Endothelial cell of umbilical vein (primary cell): Measurements from ENCODE around the gene ZMAT5. TPM values are rescaled to one million over a fixed set of nuclear protein-coding genes. Genes with fewer than 3 reads are reported as not detected.

Experiments
- BruUV-seq: library from RNA; stranded (reverse); fragments of 400-500 nt; replicated peaks from 2 replicates; lab custom pipeline; 2021; lab: Mats Ljungman, UMichigan
- CTCF ChIA-PET: fragments of 300-600, 350-600 bp; sonication (Branson Sonifier 250); formaldehyde crosslinking; loops from one replicate; lab custom pipeline; 2021; ENCODE audit warnings: antibody characterized with exemption, inconsistent platforms; lab: Charles Lee
- POLR2A ChIA-PET: fragments of 300-600, 350-600 bp; sonication (Branson Sonifier 250); formaldehyde crosslinking; loops from one replicate; lab custom pipeline; 2021; ENCODE audit warnings: antibody characterized with exemption, inconsistent platforms; lab: Charles Lee
- DNase-seq: peaks from one replicate; pipeline ENCODE4 v3.0.0-alpha.2; 2011; ENCODE audit warnings: low read depth, low spot score
- FAIRE-seq: peaks from 2 replicates; lab custom pipeline; 2011; peaks lifted over from hg19 to GRCh38; lab: Jason Lieb, UNC
- H2AFZ ChIP-seq: 2 replicates; pipeline ENCODE4 v1.6.0; 2012; ENCODE audit warnings: low read depth, low read length, control low read depth, inconsistent platforms
- H3K27ac ChIP-seq: 2 replicates; pipeline ENCODE4 v1.5.1; 2011; ENCODE audit warnings: low read depth, mild to moderate bottlenecking, control low read depth, low read length, moderate library complexity; ENCODE audit not compliant: insufficient read depth
- H3K27me3 ChIP-seq, 2 experiments: 2 replicates each; pipeline versions ENCODE4 v1.6.0 to v1.6.1; 2011; ENCODE audit warnings: low read length in 2 of 2, mixed read lengths in 1 of 2; ENCODE audit not compliant: control insufficient read depth in 2 of 2, insufficient read depth in 2 of 2
- H3K36me3 ChIP-seq, 2 experiments: 2 replicates in 1 of 2; 3 replicates in 1 of 2; pipeline ENCODE4 v1.5.1; 2011; ENCODE audit warnings: low read length in 2 of 2, mild to moderate bottlenecking in 1 of 2, moderate library complexity in 1 of 2; ENCODE audit not compliant: control insufficient read depth in 2 of 2, insufficient read depth in 2 of 2; ENCODE audit errors: extremely low read depth in 1 of 2
- H3K4me1 ChIP-seq: 3 replicates; pipeline ENCODE4 v1.5.1; 2011; ENCODE audit warnings: mild to moderate bottlenecking, low read length; ENCODE audit not compliant: control insufficient read depth, insufficient read depth; ENCODE audit errors: extremely low read depth
- H3K4me2 ChIP-seq: 2 replicates; pipeline ENCODE4 v1.6.1; 2011; ENCODE audit warnings: low read length, control low read depth, mixed read lengths; ENCODE audit not compliant: insufficient read depth
- H3K4me3 ChIP-seq, 3 experiments: fragments of 200-600 bp in 1 of 3; sonication (generic), shearing (Covaris generic) in 1 of 3; replicated peaks in 1 of 3; 2 replicates each; pipeline ENCODE4 v1.5.1; 2011 to 2016; ENCODE audit warnings: control low read depth in 3 of 3, low read length in 3 of 3, mild to moderate bottlenecking in 2 of 3, inconsistent platforms in 1 of 3, low read depth in 1 of 3, moderate library complexity in 1 of 3; ENCODE audit not compliant: insufficient read depth in 1 of 3
- H3K79me2 ChIP-seq: 2 replicates; pipeline ENCODE4 v1.6.0; 2012; ENCODE audit warnings: low read length, inconsistent platforms; ENCODE audit not compliant: control insufficient read depth, insufficient read depth
- H3K9ac ChIP-seq: replicated peaks from 2 replicates; pipeline ENCODE3; 2011; ENCODE audit warnings: low read length, control low read depth; ENCODE audit not compliant: insufficient read depth; ENCODE audit errors: extremely low read depth
- H3K9me1 ChIP-seq: replicated peaks from 3 replicates; pipeline ENCODE4 v1.6.0; 2011; ENCODE audit warnings: mild to moderate bottlenecking, low read length; ENCODE audit not compliant: control insufficient read depth, insufficient read depth; ENCODE audit errors: extremely low read depth
- H3K9me3 ChIP-seq: replicated peaks from 2 replicates; pipeline ENCODE4 v1.5.1; 2012; ENCODE audit warnings: low read length, inconsistent platforms; ENCODE audit not compliant: control insufficient read depth, insufficient read depth
- H4K20me1 ChIP-seq: replicated peaks from 2 replicates; pipeline ENCODE3; 2011; ENCODE audit warnings: mild to moderate bottlenecking, low read length; ENCODE audit not compliant: control insufficient read depth, insufficient read depth; ENCODE audit errors: extremely low read depth
- EZH2 ChIP-seq: IDR thresholded peaks from 2 replicates; pipeline ENCODE4 v1.6.1; 2012; ENCODE audit warnings: borderline replicate concordance, low read depth, mild to moderate bottlenecking, moderate library complexity, low read length, inconsistent platforms; ENCODE audit not compliant: severe bottlenecking
- GATA2 ChIP-seq: IDR thresholded peaks from 2 replicates; pipeline ENCODE4 v1.7.0; 2011; ENCODE audit warnings: low read depth, mild to moderate bottlenecking, moderate library complexity, mixed read lengths, low read length; ENCODE audit not compliant: insufficient read length, insufficient read depth
- JUN ChIP-seq: IDR thresholded peaks from 2 replicates; pipeline ENCODE4 v1.6.1; 2011; ENCODE audit warnings: borderline replicate concordance, low read depth; ENCODE audit not compliant: insufficient read length, insufficient read depth
- MYC ChIP-seq: IDR thresholded peaks from one replicate; pipeline ENCODE4 v1.6.1; 2011; ENCODE audit warnings: mild to moderate bottlenecking, low read depth, low read length
- POLR2A ChIP-seq: IDR thresholded peaks from 2 replicates; pipeline ENCODE4 v1.6.1; 2012; ENCODE audit warnings: low read depth, mild to moderate bottlenecking, control low read depth, low read length
- POLR2AphosphoS5 ChIP-seq: IDR thresholded peaks from 2 replicates; pipeline ENCODE4 v1.6.1; 2012; ENCODE audit warnings: low read depth, mild to moderate bottlenecking, control low read depth, low read length, moderate library complexity; ENCODE audit not compliant: insufficient read depth
- dilution Hi-C: fragments of 300-500 bp; cut with MboI; formaldehyde crosslinking; loops from one replicate; pipeline ENCODE4 v1.15.0; 2019; ENCODE audit warnings: low sequenced_read_pairs; ENCODE audit not compliant: extremely low pct_ligation_motif_present
- intact Hi-C: fragments of 100-400 bp; cut with micrococcal nuclease; formaldehyde crosslinking; loops from one replicate; pipeline ENCODE4 v1.10.0; 2022
- polyA plus RNA-seq, 4 experiments: library from polyadenylated mRNA; depleted of rRNA in 3 of 4; stranded (reverse) in 3 of 4; unstranded in 1 of 4; fragments of >200 nt; gene quantifications; 2 replicates each; pipeline versions ENCODE4 v1.2.1 to v1.2.3, GENCODE V29; 2011 to 2012; ENCODE audit warnings: missing spikeins in 1 of 4
- total RNA-seq: library from RNA; stranded (reverse); gene quantifications from 2 replicates; pipeline ENCODE4 v1.2.3, GENCODE V29; 2021
- TF ChIP-seq, protein P1 (sequence below): IDR thresholded peaks from 2 replicates; pipeline ENCODE4 v1.6.1; 2011; ENCODE audit not compliant: insufficient read depth, insufficient read length
- TF ChIP-seq, protein P2 (sequence below), 2 donors: IDR thresholded peaks; 1 replicate in 1 of 2; 2 replicates in 1 of 2; pipeline ENCODE4 v1.5.1; 2011; ENCODE audit warnings: low read length in 2 of 2, mild to moderate bottlenecking in 2 of 2, moderate library complexity in 2 of 2, control low read depth in 1 of 2, inconsistent platforms in 1 of 2, low read depth in 1 of 2; ENCODE audit not compliant: insufficient read depth in 1 of 2; ENCODE audit errors: extremely low read depth in 1 of 2

The ZMAT5 gene
- total and polyA plus RNA-seq, 2 donors (not counting 3 experiments of a cell fraction or from before 2014, with no cell fraction given) = 24.9 to 43.6 TPM

DNA sequence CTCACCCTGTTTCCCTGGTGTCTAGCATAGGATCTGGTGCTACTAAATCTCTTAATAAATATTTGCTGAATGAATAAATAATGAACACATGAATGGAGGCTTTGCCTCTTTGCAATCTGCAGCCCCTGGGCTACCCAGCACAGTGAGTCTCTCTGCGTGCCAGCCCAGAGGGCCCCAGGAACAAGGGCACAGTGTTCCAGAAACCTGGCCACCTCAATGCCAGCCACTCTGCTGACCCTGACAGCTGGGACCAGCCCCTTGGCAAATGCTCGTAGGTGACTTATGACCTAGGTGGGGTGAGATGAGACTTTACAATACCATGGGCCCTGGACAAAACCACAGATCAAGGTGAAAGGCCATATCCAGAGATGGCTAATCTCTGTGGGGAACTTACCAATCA, 32.0 kb upstream of the ZMAT5 start:
- H3K9me3 ChIP-seq = no peaks in the 10 kb centered on the region
- BruUV-seq = TSS peak; percentile 57
- H3K4me1 ChIP-seq = peaks cover 14% of the 10 kb centered on the region
- H4K20me1 ChIP-seq = no peaks in the 10 kb centered on the region
- no peak overlapping the region for H3K4me3 ChIP-seq
- peak overlapping the region; percentile 1 for H3K9ac ChIP-seq
- DNase-seq = no peak
- H3K4me2 ChIP-seq = no peak overlapping the region
- ChIA-PET POLR2A (no interaction called here), CTCF (interaction anchor here (0.8 to 2.0 kb wide), 6 partner anchors 13 to 290 kb away, joined by 3 to 16 read pairs (median 5); no protein-coding TSS in a partner anchor)
- H2AFZ ChIP-seq = no peak overlapping the region
- no peaks in the 10 kb centered on the region for H3K27me3 ChIP-seq
- TF ChIP-seq EZH2 = no peak
- TF ChIP-seq, protein P1, sequence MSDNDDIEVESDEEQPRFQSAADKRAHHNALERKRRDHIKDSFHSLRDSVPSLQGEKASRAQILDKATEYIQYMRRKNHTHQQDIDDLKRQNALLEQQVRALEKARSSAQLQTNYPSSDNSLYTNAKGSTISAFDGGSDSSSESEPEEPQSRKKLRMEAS = no peak
- no peak for TF ChIP-seq MYC
- no peak for TF ChIP-seq POLR2AphosphoS5
- TF ChIP-seq GATA2 = no peak
- TF ChIP-seq JUN = no peak
- TF ChIP-seq POLR2A = no peak
- TF ChIP-seq, protein P2, sequence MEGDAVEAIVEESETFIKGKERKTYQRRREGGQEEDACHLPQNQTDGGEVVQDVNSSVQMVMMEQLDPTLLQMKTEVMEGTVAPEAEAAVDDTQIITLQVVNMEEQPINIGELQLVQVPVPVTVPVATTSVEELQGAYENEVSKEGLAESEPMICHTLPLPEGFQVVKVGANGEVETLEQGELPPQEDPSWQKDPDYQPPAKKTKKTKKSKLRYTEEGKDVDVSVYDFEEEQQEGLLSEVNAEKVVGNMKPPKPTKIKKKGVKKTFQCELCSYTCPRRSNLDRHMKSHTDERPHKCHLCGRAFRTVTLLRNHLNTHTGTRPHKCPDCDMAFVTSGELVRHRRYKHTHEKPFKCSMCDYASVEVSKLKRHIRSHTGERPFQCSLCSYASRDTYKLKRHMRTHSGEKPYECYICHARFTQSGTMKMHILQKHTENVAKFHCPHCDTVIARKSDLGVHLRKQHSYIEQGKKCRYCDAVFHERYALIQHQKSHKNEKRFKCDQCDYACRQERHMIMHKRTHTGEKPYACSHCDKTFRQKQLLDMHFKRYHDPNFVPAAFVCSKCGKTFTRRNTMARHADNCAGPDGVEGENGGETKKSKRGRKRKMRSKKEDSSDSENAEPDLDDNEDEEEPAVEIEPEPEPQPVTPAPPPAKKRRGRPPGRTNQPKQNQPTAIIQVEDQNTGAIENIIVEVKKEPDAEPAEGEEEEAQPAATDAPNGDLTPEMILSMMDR (IDR thresholded peaks at IDR 0.05; ENCODE audit: extremely low read depth in 1 of 2, insufficient read depth in 1 of 2, low read depth in 1 of 2, low read length in 2 of 2) = no peak
- H3K79me2 ChIP-seq = no peaks in the 10 kb centered on the region
- peak overlapping the region; percentile 50 for H3K27ac ChIP-seq
- no peak for FAIRE-seq
- intact Hi-C loops = loop anchor here (10.0 kb wide), 1 partner anchor 286 kb away; the partner anchor contains the start of gene HORMAD2
- dilution Hi-C loops = no loop called here
- H3K36me3 ChIP-seq = peaks cover 0 to 31% of the 10 kb centered on the region in 2 experiments
- no peaks in the 10 kb centered on the region for H3K9me1 ChIP-seq
